ENCODE results near the gene DOC2A. TPM values are rescaled to one million over a fixed set of nuclear protein-coding genes. Genes with fewer than 3 reads are reported as not detected.

DOC2A gene
- total and polyA plus RNA-seq, 9 of the 15 experiments (the other 6 are each of a cell fraction or from before 2014, with no cell fraction given) = 0.03 to 0.38 (median 0.28) TPM; not detected in 1

- intact Hi-C loops (cut with micrococcal nuclease) = loop anchor here (10.0 kb wide), 1 partner anchor 214 kb away; the partner anchor contains the start of genes PAGR1 and PRRT2
- ChIA-PET POLR2A (no interaction called here), CTCF (ENCODE audit: low intra/inter-chr PET ratio) (interaction anchor here (0.5 kb wide), 1 partner anchor 1741 kb away, joined by 4 read pairs; no protein-coding TSS in a partner anchor)
- Histone ChIP-seq H3K9me3 (replicated peaks; ENCODE audit: control insufficient read depth, insufficient read depth, low read depth, low read length) (no peaks in the 10 kb centered on the region), H2AFZ (ENCODE audit: low read depth, low read length) (no peak overlapping the region), H3K9me1 (ENCODE audit: control insufficient read depth, insufficient read depth, low read length) (peaks cover 4% of the 10 kb centered on the region), H3K27me3 (ENCODE audit: control insufficient read depth in 2 of 2, insufficient read depth in 2 of 2, low read length in 2 of 2) (peaks cover 17 to 72% of the 10 kb centered on the region in 2 experiments; a peak in 4 of 5 replicates), H3K4me1 (replicated peaks in 1 of 2; ENCODE audit: control insufficient read depth in 2 of 2, insufficient read depth in 2 of 2, low read length in 2 of 2) (peaks cover 0 to 31% of the 10 kb centered on the region in 2 experiments; a peak in 2 of 5 replicates), H3K4me3 (no peak overlapping the region), H3K79me2 (ENCODE audit: control insufficient read depth, insufficient read depth, low read length) (no peaks in the 10 kb centered on the region), H3K27ac (ENCODE audit: extremely low read depth, low read depth, low read length) (no peak overlapping the region), H3K9ac (ENCODE audit: insufficient read depth in 1 of 2, low read depth in 2 of 2, low read length in 2 of 2) (no peak overlapping the region; a peak in 1 of 4 replicates), H3K4me2 (ENCODE audit: insufficient read depth, low read length) (no peak overlapping the region), H4K20me1 (replicated peaks; ENCODE audit: control insufficient read depth, insufficient read depth, low read length) (peaks cover 13% of the 10 kb centered on the region; the same call in 1 of the 2 replicates), H3K36me3 (ENCODE audit: control insufficient read depth, insufficient read depth, low read length) (no peaks in the 10 kb centered on the region)
- 5% methylated on average over 13 of the region's 18 CpGs for WGBS (ENCODE audit: insufficient coverage, low coverage, missing lambda C conversion rate)
- ATAC-seq (peak; percentile 82), DNase-seq (ENCODE audit: extremely low read depth in 1 of 4, low spot score in 3 of 4) (peak; percentile 55 to 82 (median 68)), FAIRE-seq (no peak)
- in situ Hi-C loops (cut with MboI) = loop anchor here (10.0 kb wide), 1 partner anchor 334 kb away; no protein-coding TSS in a partner anchor
- BruUV-seq (replicated peaks) = no TSS peak
- 0 out of 2 replicates have a peak, but pooled peaks have one; percentile 13 for TF ChIP-seq ZBTB40 (IDR thresholded peaks at IDR 0.05)
- TF ChIP-seq ZBTB40 (CRISPR knock-in tag; IDR thresholded peaks at IDR 0.05) = no peak
- no peak for TF ChIP-seq MBD2 (IDR thresholded peaks at IDR 0.05; ENCODE audit: borderline replicate concordance, low read depth)
- peak in 1 of 2 experiments; percentile 78 for TF ChIP-seq AFF1 (IDR thresholded peaks at IDR 0.05; ENCODE audit: low read depth in 1 of 2, partially characterized antibody in 2 of 2)
- TF ChIP-seq PRMT5 (CRISPR knock-in tag; IDR thresholded peaks at IDR 0.05) = peak; percentile 78; the same call in 1 of the 2 replicates
- TF ChIP-seq ZNF766 (CRISPR knock-in tag; conservative IDR thresholded peaks at IDR 0.05) = peak; percentile 54; the same call in 1 of the 2 replicates
- TF ChIP-seq CBX3 (IDR thresholded peaks at IDR 0.05; ENCODE audit: borderline replicate concordance in 1 of 2, low read length in 2 of 2) = no peak
Measured at GRCh38 chr16:30028438-30029076, 17.7 kb upstream of the DOC2A start.
